Stomach (tissue), 9 donors: Measurements from ENCODE around the gene NEDD4. TPM values are rescaled to one million over a fixed set of nuclear protein-coding genes. Genes with fewer than 3 reads are reported as not detected.

ENCODE experiments used
- DNase-seq, 2 donors: peaks; one replicate each; pipeline versions ENCODE4 v3.0.0 to v3.0.0-alpha.2; 2013 to 2019
- H3K27ac ChIP-seq, 5 donors: fragments of 200-600 bp in 4 of 5; sonication (generic) in 4 of 5; one replicate each; pipeline ENCODE4 v1.5.1; 2013 to 2019; ENCODE audit warnings: mild to moderate bottlenecking in 1 of 5, moderate library complexity in 1 of 5
- H3K27me3 ChIP-seq, 3 donors: fragments of 200-600 bp; sonication (generic); one replicate each; pipeline ENCODE4 v1.5.1; 2017 to 2019; ENCODE audit warnings: mixed run types in 1 of 3
- H3K36me3 ChIP-seq, 4 donors: fragments of 200-600 bp; sonication (generic); 1 replicate in 3 of 4; 2 replicates in 1 of 4; pipeline ENCODE4 v1.5.1; 2016 to 2019
- H3K4me1 ChIP-seq, 4 donors: fragments of 200-600 bp; sonication (generic); one replicate each; pipeline ENCODE4 v1.5.1; 2016 to 2019
- H3K4me3 ChIP-seq, 4 donors: fragments of 200-600 bp; sonication (generic) in 3 of 4; one replicate each; pipeline ENCODE4 v1.5.1; 2016 to 2019; ENCODE audit warnings: mild to moderate bottlenecking in 1 of 4
- H3K9me3 ChIP-seq, 4 donors: fragments of 200-600 bp; sonication (generic); one replicate each; pipeline ENCODE4 v1.5.1; 2016 to 2019
- CTCF ChIP-seq, 7 experiments: fragments of 450-650 bp in 4 of 7; fragments of 200-600 bp in 3 of 7; sonication (generic) in 3 of 7; IDR thresholded peaks; one replicate each; pipeline ENCODE4 v1.5.1; 2016 to 2019; ENCODE audit warnings: antibody characterized with exemption in 7 of 7, control low read depth in 2 of 7, mild to moderate bottlenecking in 1 of 7
- EP300 ChIP-seq: sonication (generic); formaldehyde crosslinking; IDR thresholded peaks from one replicate; pipeline ENCODE4 v1.6.1; 2017; ENCODE audit warnings: antibody characterized with exemption
- POLR2A ChIP-seq, 4 donors: fragments of 450-650 bp; IDR thresholded peaks; one replicate each; pipeline ENCODE4 v1.6.1; 2016; ENCODE audit warnings: antibody characterized with exemption in 4 of 4, control low read depth in 2 of 4, mild to moderate bottlenecking in 1 of 4, moderate library complexity in 1 of 4
- POLR2AphosphoS5 ChIP-seq, 3 donors: sonication (generic); formaldehyde crosslinking; IDR thresholded peaks; one replicate each; pipeline ENCODE4 v1.6.1; 2016; ENCODE audit warnings: antibody characterized with exemption in 3 of 3
- WGBS, 5 donors: extraction: QIAGEN DNeasy Blood & Tissue Kit in 3 of 5; methylation state at CpG; one replicate each; pipeline versions ENCODE4 v1.1.5 to v1.1.7; 2013 to 2018; 5-methylcytosine and 5-hydroxymethylcytosine counted together
- intact Hi-C: fragments of 100-400 bp; cut with DNase I; formaldehyde crosslinking; loops from one replicate; pipeline ENCODE4 v1.15.1; 2023; ENCODE audit warnings: low total_unique reads
- polyA plus RNA-seq, 3 donors: library from polyadenylated mRNA; stranded (reverse); fragments of 200-250 nt; gene quantifications; one replicate each; pipeline ENCODE4 v1.2.3, GENCODE V29; 2013
- total RNA-seq, 5 donors: library from RNA; depleted of rRNA; stranded (reverse); fragments of >200 nt; gene quantifications; one replicate each; pipeline versions ENCODE4 v1.1.0 to v1.2.3, GENCODE V29; 2014 to 2016
- donor health status: healthy with polysubstance abuse.
- donor health status: Bipolar disorder and iron deficiency.
- donor health status: healthy.

Gene NEDD4
- total and polyA plus RNA-seq, 8 donors = 2.9 to 40.8 (median 7.5) TPM

- intact Hi-C loops = no loop called here
- WGBS, 5 donors = 88 to 97% (median 93%) methylated on average over 2 of the region's 2 CpGs
- Histone ChIP-seq H3K27me3 (no peaks in the 10 kb centered on the region), H3K27ac (no peak overlapping the region), H3K9me3 (no peaks in the 10 kb centered on the region), H3K36me3 (no peaks in the 10 kb centered on the region), H3K4me1 (peaks cover 15 to 26% (median 20%) of the 10 kb centered on the region in 4 donors), H3K4me3 (no peak overlapping the region)
- DNase-seq = no peak
- TF ChIP-seq POLR2AphosphoS5 (IDR thresholded peaks at IDR 0.05) = no peak
- no peak for TF ChIP-seq CTCF (IDR thresholded peaks at IDR 0.05)
- TF ChIP-seq EP300 = no peak
- TF ChIP-seq POLR2A (IDR thresholded peaks at IDR 0.05) = no peak
These were observed 4.0 kb downstream of the NEDD4 start for GRCh38 chr15:55989383-55989782.

GRCh38 chr15:55981582-55982249 is 11.7 kb downstream of the NEDD4 start:
- peaks cover 0 to 8% (median 3%) of the 10 kb centered on the region in 4 donors for H3K4me1 ChIP-seq
- no peak overlapping the region for H3K27ac ChIP-seq
- no peak for DNase-seq
- H3K4me3 ChIP-seq = no peak overlapping the region
- no peaks in the 10 kb centered on the region for H3K36me3 ChIP-seq
- no peaks in the 10 kb centered on the region for H3K9me3 ChIP-seq
- H3K27me3 ChIP-seq = no peaks in the 10 kb centered on the region
- no peak for TF ChIP-seq EP300
- no peak for TF ChIP-seq CTCF (IDR thresholded peaks at IDR 0.05)
- no peak for TF ChIP-seq POLR2AphosphoS5 (IDR thresholded peaks at IDR 0.05)
- TF ChIP-seq POLR2A (IDR thresholded peaks at IDR 0.05) = no peak
- intact Hi-C loops = no loop called here
- 57 to 69% (median 63%) methylated on average over 2 of the region's 2 CpGs for WGBS, 5 donors

GRCh38 chr15:55980511-55980910 is 12.9 kb downstream of the NEDD4 start:
- intact Hi-C loops = no loop called here
- TF ChIP-seq CTCF (IDR thresholded peaks at IDR 0.05) = no peak
- no peaks in the 10 kb centered on the region for H3K9me3 ChIP-seq
- 78 to 98% (median 96%) methylated on average over 4 of the region's 4 CpGs for WGBS, 5 donors
- no peak overlapping the region for H3K27ac ChIP-seq
- DNase-seq = no peak
- H3K4me3 ChIP-seq = no peak overlapping the region
- H3K4me1 ChIP-seq = peaks cover 0 to 8% (median 3%) of the 10 kb centered on the region in 4 donors
- no peaks in the 10 kb centered on the region for H3K36me3 ChIP-seq
- H3K27me3 ChIP-seq = no peaks in the 10 kb centered on the region

GRCh38 chr15:55977231-55977630 is 16.2 kb downstream of the NEDD4 start:
- H3K4me3 ChIP-seq = no peak overlapping the region
- TF ChIP-seq POLR2AphosphoS5 (IDR thresholded peaks at IDR 0.05) (no peak), POLR2A (IDR thresholded peaks at IDR 0.05) (no peak), CTCF (IDR thresholded peaks at IDR 0.05) (no peak), EP300 (no peak)
- intact Hi-C loops = no loop called here
- H3K4me1 ChIP-seq = no peaks in the 10 kb centered on the region
- DNase-seq = no peak
- no peaks in the 10 kb centered on the region for H3K27me3 ChIP-seq
- WGBS, 5 donors = 85 to 98% (median 90%) methylated on average over 1 of the region's 1 CpG
- H3K9me3 ChIP-seq = no peaks in the 10 kb centered on the region
- H3K27ac ChIP-seq = no peak overlapping the region
- H3K36me3 ChIP-seq = no peaks in the 10 kb centered on the region
